Adipose tissue (tissue), 3 donors: ENCODE measurements around the gene GP1BA. TPM values are rescaled to one million over a fixed set of nuclear protein-coding genes. Genes with fewer than 3 reads are reported as not detected.

Experiments
- polyA plus RNA-seq, 3 donors: library from polyadenylated mRNA; stranded (reverse); fragments of 200-250 nt; gene quantifications; one replicate each; pipeline ENCODE4 v1.2.3, GENCODE V29; 2013
- donor health status: healthy with polysubstance abuse.
- donor health status: Bipolar disorder and iron deficiency.
- donor health status: healthy.

The GP1BA gene
- polyA plus RNA-seq, 3 donors: 0.04 to 0.05 TPM; not detected in 1

Other genes with a start within 250 kb of the GP1BA start
- 10 to 100 TPM; 13.3 to 29.1 (median 18.7) TPM for gene PELP1, start 228.1 kb upstream of the GP1BA start, polyA plus RNA-seq
- 10 to 100 TPM in 2 of 3 donors, 1 to 10 TPM in 1; 6.6 to 72.4 (median 43.6) TPM for gene ARRB2, start 221.6 kb upstream of the GP1BA start, polyA plus RNA-seq
- 10 to 100 TPM; 19.2 to 36.9 (median 23.2) TPM for gene MED11, start 200.8 kb upstream of the GP1BA start, polyA plus RNA-seq
- gene ZMYND15, start 192.4 kb upstream of the GP1BA start, polyA plus RNA-seq: under 1 TPM; 0.33 to 0.90 (median 0.56) TPM
- gene CXCL16, start 192.3 kb upstream of the GP1BA start, polyA plus RNA-seq: 10 to 100 TPM in 2 of 3 donors, 1 to 10 TPM in 1; 6.6 to 13.3 (median 12.1) TPM
- gene TM4SF5, start 160.4 kb upstream of the GP1BA start, polyA plus RNA-seq: under 1 TPM in 2 of 3 donors, not detected in 1; 0.12 to 0.85 TPM
- gene VMO1, start 145.9 kb upstream of the GP1BA start, polyA plus RNA-seq: 1 to 10 TPM in 2 of 3 donors, under 1 TPM in 1; 0.48 to 4.7 (median 2.1) TPM
- under 1 TPM in 1 of 3 donors, not detected in 2; 0.12 TPM for gene GLTPD2, start 143.3 kb upstream of the GP1BA start, polyA plus RNA-seq
- gene PSMB6, start 136.1 kb upstream of the GP1BA start, polyA plus RNA-seq: 100 to 1,000 TPM in 2 of 3 donors, 10 to 100 TPM in 1; 81.5 to 182 (median 181) TPM
- 10 to 100 TPM; 14.4 to 32.1 (median 16.0) TPM for gene PLD2, start 125.1 kb upstream of the GP1BA start, polyA plus RNA-seq
- 10 to 100 TPM; 25.8 to 52.9 (median 30.0) TPM for gene MINK1, start 98.9 kb upstream of the GP1BA start, polyA plus RNA-seq
- 1 to 10 TPM; 1.4 to 2.9 (median 2.6) TPM for gene C17orf107, start 32.7 kb upstream of the GP1BA start, polyA plus RNA-seq
- gene CHRNE, start 29.2 kb upstream of the GP1BA start, polyA plus RNA-seq: 1 to 10 TPM; 1.2 to 3.1 (median 1.8) TPM
- 10 to 100 TPM; 25.6 to 68.6 (median 49.6) TPM for gene SLC25A11, start 7.8 kb downstream of the GP1BA start, polyA plus RNA-seq
- gene RNF167, start 8.0 kb downstream of the GP1BA start, polyA plus RNA-seq: 100 to 1,000 TPM in 1 of 3 donors, 10 to 100 TPM in 2; 60.2 to 111 (median 79.2) TPM
- 1,000 to 10,000 TPM in 1 of 3 donors, 100 to 1,000 TPM in 2; 270 to 1,173 (median 475) TPM for gene PFN1, start 16.3 kb downstream of the GP1BA start, polyA plus RNA-seq
- gene ENO3, start 18.8 kb downstream of the GP1BA start, polyA plus RNA-seq: 10 to 100 TPM in 1 of 3 donors, 1 to 10 TPM in 2; 5.1 to 13.5 (median 6.4) TPM
- 10 to 100 TPM; 34.0 to 73.9 (median 73.1) TPM for gene SPAG7, start 35.5 kb downstream of the GP1BA start, polyA plus RNA-seq
- 10 to 100 TPM; 23.2 to 78.6 (median 60.5) TPM for gene CAMTA2, start 55.4 kb downstream of the GP1BA start, polyA plus RNA-seq
- 1 to 10 TPM in 2 of 3 donors, under 1 TPM in 1; 0.47 to 1.6 (median 1.1) TPM for gene INCA1, start 65.2 kb downstream of the GP1BA start, polyA plus RNA-seq
- gene KIF1C, start 65.7 kb downstream of the GP1BA start, polyA plus RNA-seq: 100 to 1,000 TPM in 1 of 3 donors, 10 to 100 TPM in 2; 36.0 to 113 (median 78.9) TPM
- not detected for gene SLC52A1, start 103.1 kb downstream of the GP1BA start, polyA plus RNA-seq
- 1 to 10 TPM; 1.0 to 2.1 (median 1.8) TPM for gene ZFP3, start 146.2 kb downstream of the GP1BA start, polyA plus RNA-seq
- 1 to 10 TPM; 3.6 to 4.3 (median 4.1) TPM for gene ZNF232, start 179.6 kb downstream of the GP1BA start, polyA plus RNA-seq
- gene USP6, start 183.8 kb downstream of the GP1BA start, polyA plus RNA-seq: under 1 TPM; 0.03 to 0.11 (median 0.03) TPM